ENCODE data around the gene TSKU. TPM values are rescaled to one million over a fixed set of nuclear protein-coding genes. Genes with fewer than 3 reads are reported as not detected.

Gene TSKU
- total RNA-seq, 2 donors from 2014 or later, result 32.7 to 51.7 TPM

- no peaks in the 10 kb centered on the region for H3K36me3 ChIP-seq (replicated peaks in 1 of 2; ENCODE audit: insufficient read depth in 1 of 2, low read depth in 2 of 2)
- H3K9me3 ChIP-seq, result no peaks in the 10 kb centered on the region
- no peaks in the 10 kb centered on the region for H3K27me3 ChIP-seq
- no peak for TF ChIP-seq CTCF (IDR thresholded peaks at IDR 0.05)
- TF ChIP-seq POLR2A (IDR thresholded peaks at IDR 0.05), result no peak
- peak overlapping the region; percentile 62 to 79 (median 73) for H3K27ac ChIP-seq
- no peak overlapping the region for H3K4me3 ChIP-seq
- peaks cover 55% of the 10 kb centered on the region for H3K4me1 ChIP-seq
- no peak for ATAC-seq
- no peak for DNase-seq
- intact Hi-C loops (cut with DNase I), result no loop called here
- 19 to 30% methylated on average over 2 of the region's 2 CpGs for WGBS, 2 donors
These were observed 18.6 kb downstream of the TSKU start for GRCh38 chr11:76801736-76802135.

- WGBS, 2 donors, result 84 to 98% methylated on average over 3 of the region's 3 CpGs
- Histone ChIP-seq H3K9me3 (no peaks in the 10 kb centered on the region), H3K27ac (peak overlapping the region in 3 of 4 donors; percentile 15 to 70 (median 62)), H3K4me3 (no peak overlapping the region), H3K4me1 (peaks cover 57% of the 10 kb centered on the region), H3K36me3 (replicated peaks in 1 of 2; ENCODE audit: insufficient read depth in 1 of 2, low read depth in 2 of 2) (no peaks in the 10 kb centered on the region), H3K27me3 (no peaks in the 10 kb centered on the region)
- intact Hi-C loops (cut with DNase I), result no loop called here
- TF ChIP-seq POLR2A (IDR thresholded peaks at IDR 0.05) (no peak), CTCF (IDR thresholded peaks at IDR 0.05) (no peak)
- DNase-seq, result peak in 1 of 4 donors; percentile 5
- no peak for ATAC-seq
These were observed 19.0 kb downstream of the TSKU start for GRCh38 chr11:76802151-76802550.

- DNase-seq, result peak in 1 of 4 donors; percentile 11
- 68 to 88% methylated on average over 4 of the region's 4 CpGs for WGBS, 2 donors
- H3K4me1 ChIP-seq, result peaks cover 62% of the 10 kb centered on the region
- no peak overlapping the region for H3K4me3 ChIP-seq
- intact Hi-C loops (cut with DNase I), result no loop called here
- TF ChIP-seq POLR2A (IDR thresholded peaks at IDR 0.05) (no peak), CTCF (IDR thresholded peaks at IDR 0.05) (no peak)
- peak overlapping the region in 3 of 4 donors; percentile 45 to 70 (median 62) for H3K27ac ChIP-seq
- ATAC-seq, result no peak
- no peaks in the 10 kb centered on the region for H3K36me3 ChIP-seq (replicated peaks in 1 of 2; ENCODE audit: insufficient read depth in 1 of 2, low read depth in 2 of 2)
- H3K27me3 ChIP-seq, result no peaks in the 10 kb centered on the region
- H3K9me3 ChIP-seq, result no peaks in the 10 kb centered on the region
These were observed 19.5 kb downstream of the TSKU start for GRCh38 chr11:76802621-76803020.

- H3K36me3 ChIP-seq (replicated peaks in 1 of 2; ENCODE audit: insufficient read depth in 1 of 2, low read depth in 2 of 2), result no peaks in the 10 kb centered on the region
- ATAC-seq, result no peak
- peaks cover 62% of the 10 kb centered on the region for H3K4me1 ChIP-seq
- peak in 1 of 4 donors; percentile 30 for DNase-seq
- no peaks in the 10 kb centered on the region for H3K27me3 ChIP-seq
- WGBS, 2 donors, result 32 to 38% methylated on average over 3 of the region's 3 CpGs
- no peaks in the 10 kb centered on the region for H3K9me3 ChIP-seq
- peak overlapping the region in 1 of 4 donors; percentile 62 for H3K27ac ChIP-seq
- intact Hi-C loops (cut with DNase I), result no loop called here
- TF ChIP-seq CTCF (IDR thresholded peaks at IDR 0.05) (no peak), POLR2A (IDR thresholded peaks at IDR 0.05) (no peak)
- no peak overlapping the region for H3K4me3 ChIP-seq
These were observed 19.9 kb downstream of the TSKU start for GRCh38 chr11:76803023-76803422.
